H54 (cell line): ENCODE data around the gene MAPK10.
"Not testable (repeated sequence)": the region's sequence is repeated elsewhere in the genome, so short reads cannot be mapped to it uniquely, and the experiment has no call there.

Source experiments
- DNase-seq: peaks from one replicate; pipeline ENCODE4 v3.0.0; 2011; ENCODE audit warnings: low spot score, mixed read lengths; ENCODE audit not compliant: insufficient read length
- FAIRE-seq: peaks from 3 replicates; lab custom pipeline; 2011; peaks lifted over from hg19 to GRCh38; lab: Jason Lieb, UNC
- POLR2A ChIP-seq: IDR thresholded peaks from 2 replicates; pipeline ENCODE4 v1.6.1; 2011; ENCODE audit warnings: low read depth, mild to moderate bottlenecking, low read length

The MAPK10 gene

DNA sequence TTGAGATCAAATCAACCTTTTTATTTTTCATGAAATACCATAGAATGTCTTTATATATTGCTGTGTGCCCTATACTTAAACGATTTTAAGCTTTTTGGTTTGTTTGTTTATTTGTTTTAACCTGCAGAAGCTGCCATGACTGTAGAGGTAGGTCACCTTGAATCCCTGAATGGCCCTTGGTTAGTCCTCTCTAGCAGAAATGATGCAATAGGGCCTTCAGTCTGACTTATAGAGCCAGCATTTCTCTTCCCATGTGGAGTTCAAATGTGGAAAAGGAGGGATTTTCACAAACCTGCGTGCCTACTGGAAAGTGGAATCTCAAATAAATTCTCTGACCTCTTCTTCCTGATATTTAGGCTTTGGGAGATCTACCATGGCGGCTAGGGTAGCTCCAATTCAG is 327.9 kb downstream of the MAPK10 start:
- DNase-seq (no peak), FAIRE-seq (no peak)
- no peak for TF ChIP-seq POLR2A

DNA sequence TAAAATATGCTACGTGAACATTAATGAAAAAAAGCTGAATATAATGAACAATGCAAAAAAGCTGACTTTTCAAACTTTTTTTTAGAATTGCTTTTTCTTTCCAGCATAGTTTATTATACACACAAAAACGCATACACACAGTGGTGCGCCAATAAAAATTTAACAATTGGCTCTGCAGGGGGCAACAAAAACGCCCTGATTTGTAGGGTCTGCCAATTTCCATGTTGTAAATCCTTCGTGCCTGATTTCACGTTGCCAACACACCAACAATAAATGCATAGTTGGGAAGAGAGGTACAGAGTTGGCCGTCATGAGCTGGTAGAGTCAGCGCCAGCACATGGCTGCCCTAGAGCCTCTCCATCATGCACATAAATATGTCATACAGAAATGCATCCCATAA is 333.1 kb downstream of the MAPK10 start:
- DNase-seq = no peak
- no peak for FAIRE-seq
- no peak for TF ChIP-seq POLR2A

- FAIRE-seq, DNase-seq: not testable (repeated sequence)
Observed at GRCh38 chr4:86021671-86022070, 338.2 kb downstream of the MAPK10 start.

DNA sequence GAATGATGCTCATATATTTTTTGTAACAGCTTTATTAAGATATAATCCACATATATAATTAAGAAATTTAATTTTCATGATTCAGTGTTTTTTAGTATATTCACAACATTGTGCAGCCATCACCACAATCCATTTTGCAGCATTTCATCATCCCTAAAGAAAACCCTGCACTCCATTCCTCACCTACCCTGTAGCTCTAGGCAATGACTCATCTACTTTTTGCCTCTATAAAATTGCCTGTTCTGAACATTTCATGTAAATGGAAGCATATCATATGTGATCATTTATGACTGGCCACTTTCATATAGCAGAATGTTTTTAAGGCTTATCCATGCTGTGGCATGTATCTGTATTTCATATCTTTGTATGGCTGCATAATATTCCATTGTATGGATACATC is 339.9 kb downstream of the MAPK10 start:
- TF ChIP-seq POLR2A = no peak
- no peak for FAIRE-seq
- no peak for DNase-seq

- no peak for TF ChIP-seq POLR2A
- FAIRE-seq (no peak), DNase-seq (no peak)
Observed at GRCh38 chr4:86019362-86019761, 340.5 kb downstream of the MAPK10 start.

DNA sequence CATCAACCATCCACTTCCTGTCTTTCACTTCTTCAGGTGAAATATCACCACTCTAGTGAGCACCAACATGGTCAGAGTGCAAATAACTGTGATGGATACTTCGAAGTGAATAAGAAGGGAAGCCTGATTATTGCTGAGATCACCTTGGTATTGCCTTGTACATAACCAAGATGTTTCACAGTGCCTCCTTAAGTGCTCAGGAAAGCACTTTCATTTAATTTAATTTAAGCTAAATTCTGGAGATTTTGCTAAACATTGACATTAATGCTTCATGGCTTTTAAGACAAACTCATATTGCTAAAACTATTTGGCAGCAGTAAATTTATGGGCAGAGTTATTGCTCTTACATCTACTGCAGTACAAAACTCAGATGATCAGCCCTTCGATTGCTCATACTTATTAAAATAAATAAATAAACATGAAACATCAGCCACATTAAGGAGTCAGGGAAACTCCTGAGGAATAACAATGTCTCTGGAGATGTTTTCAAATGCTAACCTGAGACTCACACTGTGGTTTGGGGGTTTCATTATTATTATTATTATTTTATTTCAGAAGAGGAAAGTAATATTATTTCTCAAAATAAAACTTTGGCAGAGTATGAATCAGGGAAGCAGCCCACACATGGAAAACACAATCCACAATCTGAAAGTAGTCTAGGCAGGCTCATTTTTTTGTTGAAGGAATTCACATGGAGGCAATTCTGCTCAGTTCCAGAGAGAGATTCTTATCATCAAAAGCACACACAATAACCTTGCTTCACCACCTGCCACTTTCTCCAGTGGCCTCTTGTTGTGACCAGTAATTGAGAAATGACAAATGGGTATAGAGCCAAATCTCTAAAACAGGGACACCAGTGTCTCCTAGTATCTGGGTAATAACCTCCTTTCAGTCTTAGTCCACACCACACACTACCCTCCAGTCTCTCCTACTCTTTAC is 344.2 kb downstream of the MAPK10 start:
- FAIRE-seq = no peak
- no peak for DNase-seq
- TF ChIP-seq POLR2A = no peak

GRCh38 chr4:86014599-86014998 is 345.3 kb downstream of the MAPK10 start:
- no peak for FAIRE-seq

DNA sequence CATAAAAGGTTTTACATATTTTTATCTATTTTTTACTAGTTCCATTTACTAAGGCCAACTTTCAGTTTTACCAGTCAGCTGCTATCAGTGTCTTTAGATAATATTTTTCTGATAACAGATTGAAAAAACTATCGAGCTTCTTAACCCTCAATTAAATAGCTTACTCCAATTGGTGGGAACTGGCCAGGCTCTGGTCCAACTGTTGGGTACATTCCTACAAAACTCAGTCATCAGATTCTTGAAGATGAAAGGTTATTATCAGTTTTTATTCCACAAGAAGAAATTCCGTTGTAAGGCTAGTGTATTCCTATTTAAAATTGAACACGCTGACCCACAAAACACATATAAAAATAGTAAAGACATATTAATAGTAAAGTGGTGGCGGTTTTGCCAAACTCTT is 346.2 kb downstream of the MAPK10 start:
- DNase-seq (no peak), FAIRE-seq (no peak)

More at GRCh38 chr4:86014599-86014998, 345.3 kb downstream of the MAPK10 start:
- DNase-seq = no peak
- no peak for TF ChIP-seq POLR2A

DNA sequence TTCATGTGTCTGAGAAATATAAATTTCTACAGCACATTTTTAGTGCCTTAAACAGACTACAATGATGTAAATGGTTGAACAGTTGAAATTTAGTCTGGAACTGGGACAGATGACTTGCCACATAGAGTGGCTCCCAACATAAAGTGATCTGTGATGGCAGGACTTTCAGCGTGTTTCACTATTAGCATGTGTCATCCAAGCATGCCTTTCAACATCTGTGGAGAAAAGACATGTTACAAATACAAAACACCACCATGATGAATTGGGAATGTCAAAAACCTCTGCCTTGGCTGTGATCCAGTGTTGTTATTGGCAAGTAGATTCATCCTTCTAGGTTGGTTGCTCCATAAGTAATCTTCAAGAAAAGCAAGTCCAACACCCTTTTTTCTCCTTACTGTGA is 348.7 kb downstream of the MAPK10 start:
- FAIRE-seq = no peak
- no peak for DNase-seq
- TF ChIP-seq POLR2A = no peak

More for the DNA sequence above, 346.2 kb downstream of the MAPK10 start:
- TF ChIP-seq POLR2A = no peak

DNA sequence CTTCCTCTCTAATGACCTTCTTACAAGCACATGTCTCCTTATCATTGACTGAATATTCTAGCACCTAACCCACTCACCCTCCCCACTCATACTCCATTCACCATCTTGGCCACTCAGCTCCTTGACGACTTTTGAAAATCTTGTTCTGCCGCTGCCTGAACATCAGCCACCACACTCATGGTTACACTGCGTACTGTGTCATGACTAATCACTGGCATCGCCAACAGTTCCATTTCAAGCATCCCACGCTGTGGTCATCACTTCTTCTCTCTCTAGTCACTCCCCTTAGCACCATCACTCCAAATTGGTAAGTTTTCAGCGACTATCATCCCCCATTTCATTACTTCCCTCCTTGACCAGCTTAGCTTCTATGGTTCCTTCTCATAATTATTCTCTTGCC is 352.8 kb downstream of the MAPK10 start:
- TF ChIP-seq POLR2A = no peak
- FAIRE-seq (no peak), DNase-seq (no peak)

GRCh38 chr4:86006057-86006456 is 353.8 kb downstream of the MAPK10 start:
- FAIRE-seq (no peak), DNase-seq (no peak)
- TF ChIP-seq POLR2A = no peak

GRCh38 chr4:86004030-86004429 is 355.8 kb downstream of the MAPK10 start:
- no peak for TF ChIP-seq POLR2A

GRCh38 chr4:86001591-86001990 is 358.3 kb downstream of the MAPK10 start:
- no peak for DNase-seq
- FAIRE-seq = no peak
- no peak for TF ChIP-seq POLR2A

More at GRCh38 chr4:86004030-86004429, 355.8 kb downstream of the MAPK10 start:
- FAIRE-seq = no peak
- DNase-seq = no peak

DNA sequence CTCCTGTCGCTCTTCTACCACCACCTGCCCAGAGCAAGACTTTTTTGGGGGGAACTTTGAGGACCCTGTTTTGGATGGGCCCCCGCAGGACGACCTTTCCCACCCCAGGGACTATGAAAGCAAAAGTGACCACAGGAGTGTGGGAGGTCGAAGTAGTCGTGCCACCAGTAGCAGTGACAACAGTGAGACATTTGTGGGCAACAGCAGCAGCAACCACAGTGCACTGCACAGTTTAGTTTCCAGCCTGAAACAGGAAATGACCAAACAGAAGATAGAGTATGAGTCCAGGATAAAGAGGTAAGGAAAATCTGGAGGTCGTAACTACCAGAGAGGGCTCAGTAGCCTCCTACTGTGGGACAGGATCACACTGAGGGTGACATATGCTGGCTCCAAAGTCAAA is 364.5 kb downstream of the MAPK10 start:
- FAIRE-seq (no peak), DNase-seq (no peak)
- TF ChIP-seq POLR2A = no peak

GRCh38 chr4:85994576-85994975 is 365.3 kb downstream of the MAPK10 start:
- FAIRE-seq = no peak
- DNase-seq = no peak
- TF ChIP-seq POLR2A = no peak
